Loucy (cell line): ENCODE results near the gene GNAZ.

Source experiments
- CTCF ChIP-seq: fragments of 200-600 bp; sonication (generic); conservative IDR thresholded peaks from 2 replicates; pipeline ENCODE4 v1.5.1; 2014; ENCODE audit warnings: mild to moderate bottlenecking, antibody characterized with exemption, low read length
- EZH2phosphoT487 ChIP-seq: fragments of 200-600 bp; IDR thresholded peaks from 2 replicates; pipeline ENCODE4 v1.6.1; 2018; ENCODE audit warnings: antibody characterized with exemption, mild to moderate bottlenecking, moderate library complexity, borderline replicate concordance

GRCh38 chr22:23121424-23121823 lies 51.1 kb downstream of the GNAZ start:
- TF ChIP-seq CTCF, result no peak
- TF ChIP-seq EZH2phosphoT487, result no peak
